ENCODE data around the gene DDOST. TPM values are rescaled to one million over a fixed set of nuclear protein-coding genes. Genes with fewer than 3 reads are reported as not detected.

DDOST gene
- total RNA-seq, 1 experiment from 2014 or later = 292 TPM

- Mint-ChIP-seq H3K36me3 (ENCODE audit: insufficient read depth, unreplicated experiment) (peaks cover 40% of the 10 kb centered on the region), H3K9me3 (ENCODE audit: unreplicated experiment) (no peaks in the 10 kb centered on the region), H3K27ac (ENCODE audit: low read depth, unreplicated experiment) (peak overlapping the region; percentile 69), H3K27me3 (ENCODE audit: insufficient read depth, unreplicated experiment) (no peaks in the 10 kb centered on the region), H3K4me3 (ENCODE audit: unreplicated experiment) (peak overlapping the region; percentile 96), H3K4me1 (ENCODE audit: insufficient read depth, unreplicated experiment) (peaks cover 26% of the 10 kb centered on the region)
- POLR2A ChIA-PET = interaction anchor here (0.7 to 2.7 kb wide), 12 partner anchors 13 to 962 kb away, joined by 3 to 21 read pairs (median 4); partner anchors contain the start of genes HP1BP3 and PINK1
- TF ChIP-seq CTCF (IDR thresholded peaks at IDR 0.05; ENCODE audit: unreplicated experiment) = no peak
- no TSS peak for BruUV-seq (replicated peaks)
- intact Hi-C loops (cut with micrococcal nuclease) = no loop called here
- CTCF ChIA-PET = interaction anchor here (0.7 to 1.6 kb wide), 4 partner anchors 19 to 793 kb away, joined by 3 to 6 read pairs (median 4); no protein-coding TSS in a partner anchor
- no peak for DNase-seq (ENCODE audit: unreplicated experiment)
Measured at GRCh38 chr1:20660363-20660762, 806 bp downstream of the DDOST start.

- no peaks in the 10 kb centered on the region for H3K27me3 Mint-ChIP-seq (ENCODE audit: insufficient read depth, unreplicated experiment)
- no peak overlapping the region for H3K4me3 Mint-ChIP-seq (ENCODE audit: unreplicated experiment)
- peaks cover 26% of the 10 kb centered on the region for H3K4me1 Mint-ChIP-seq (ENCODE audit: insufficient read depth, unreplicated experiment)
- TF ChIP-seq CTCF (IDR thresholded peaks at IDR 0.05; ENCODE audit: unreplicated experiment) = no peak
- H3K9me3 Mint-ChIP-seq (ENCODE audit: unreplicated experiment) = no peaks in the 10 kb centered on the region
- no peak for DNase-seq (ENCODE audit: unreplicated experiment)
- ChIA-PET CTCF (no interaction called here), POLR2A (interaction anchor here (0.6 kb wide), 1 partner anchor 1154 kb away, joined by 3 read pairs; no protein-coding TSS in a partner anchor)
- intact Hi-C loops (cut with micrococcal nuclease) = no loop called here
- peaks cover 59% of the 10 kb centered on the region for H3K36me3 Mint-ChIP-seq (ENCODE audit: insufficient read depth, unreplicated experiment)
- no TSS peak for BruUV-seq (replicated peaks)
- H3K27ac Mint-ChIP-seq (ENCODE audit: low read depth, unreplicated experiment) = no peak overlapping the region
Measured at GRCh38 chr1:20658166-20658915, 2.8 kb downstream of the DDOST start.

DNA sequence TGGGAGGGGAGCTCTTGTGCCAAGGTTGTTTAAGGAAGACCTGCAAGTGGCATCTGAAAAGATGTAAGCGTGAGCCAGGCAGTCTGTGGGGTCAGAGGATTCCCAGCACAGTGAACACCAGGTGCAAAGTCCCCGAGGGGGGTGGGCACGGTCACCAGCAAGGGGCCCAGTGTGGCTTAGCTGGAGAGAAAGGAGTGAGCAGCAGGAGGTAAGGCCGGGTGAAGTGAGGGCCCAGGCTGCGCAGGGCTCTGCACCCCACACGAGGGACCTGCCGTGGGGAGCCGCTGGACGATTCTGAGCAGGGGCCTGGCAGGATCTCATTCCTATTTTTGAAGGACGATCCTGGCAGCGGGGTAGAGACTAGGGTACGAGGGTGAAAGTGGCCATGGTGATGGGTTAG is 4.1 kb downstream of the DDOST start:
- Mint-ChIP-seq H3K4me1 (ENCODE audit: insufficient read depth, unreplicated experiment) (peaks cover 17% of the 10 kb centered on the region), H3K36me3 (ENCODE audit: insufficient read depth, unreplicated experiment) (peaks cover 72% of the 10 kb centered on the region), H3K27ac (ENCODE audit: low read depth, unreplicated experiment) (peak overlapping the region; percentile 20), H3K27me3 (ENCODE audit: insufficient read depth, unreplicated experiment) (no peaks in the 10 kb centered on the region), H3K4me3 (ENCODE audit: unreplicated experiment) (no peak overlapping the region), H3K9me3 (ENCODE audit: unreplicated experiment) (no peaks in the 10 kb centered on the region)
- DNase-seq (ENCODE audit: unreplicated experiment) = no peak
- POLR2A ChIA-PET = no interaction called here
- CTCF ChIA-PET = interaction anchor here (0.5 to 0.9 kb wide), 2 partner anchors 82 to 95 kb away, joined by 3 read pairs; no protein-coding TSS in a partner anchor
- no peak for TF ChIP-seq CTCF (IDR thresholded peaks at IDR 0.05; ENCODE audit: unreplicated experiment)
- BruUV-seq (replicated peaks) = no TSS peak
- intact Hi-C loops (cut with micrococcal nuclease) = no loop called here

DNA sequence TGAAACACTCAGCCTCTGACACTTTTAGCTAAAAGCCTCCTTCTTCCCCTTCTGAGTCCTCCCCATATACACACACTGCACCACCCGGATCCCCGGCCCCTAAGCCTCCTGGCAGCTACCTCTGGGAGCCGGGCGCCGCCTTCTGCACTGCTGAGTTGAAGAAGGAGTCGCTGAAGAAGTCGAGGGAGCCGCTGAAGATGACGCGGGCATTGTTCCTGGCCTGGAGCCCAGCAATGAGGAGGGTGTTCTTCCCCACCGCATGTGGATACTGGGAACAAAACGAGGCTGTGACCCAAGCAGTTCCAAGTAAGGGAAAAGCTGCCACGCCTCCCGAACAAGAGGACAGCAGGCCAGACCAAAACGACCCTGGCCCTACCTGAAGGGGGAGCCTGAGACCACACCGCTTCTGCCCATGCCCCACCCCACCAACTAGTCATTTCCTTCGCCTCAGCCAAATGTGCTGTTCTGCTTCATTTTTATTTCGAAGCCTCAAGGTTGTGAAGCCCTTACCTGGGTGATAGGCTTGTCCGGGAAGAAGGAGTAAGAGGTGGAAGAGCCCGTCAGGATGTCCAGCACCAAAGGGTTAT is 7.0 kb downstream of the DDOST start:
- intact Hi-C loops (cut with micrococcal nuclease) = no loop called here
- POLR2A ChIA-PET = interaction anchor here (0.9 kb wide), 1 partner anchor 718 kb away, joined by 3 read pairs; no protein-coding TSS in a partner anchor
- H3K4me3 Mint-ChIP-seq (ENCODE audit: unreplicated experiment) = no peak overlapping the region
- H3K27ac Mint-ChIP-seq (ENCODE audit: low read depth, unreplicated experiment) = no peak overlapping the region
- TF ChIP-seq CTCF (IDR thresholded peaks at IDR 0.05; ENCODE audit: unreplicated experiment) = no peak
- H3K9me3 Mint-ChIP-seq (ENCODE audit: unreplicated experiment) = no peaks in the 10 kb centered on the region
- H3K27me3 Mint-ChIP-seq (ENCODE audit: insufficient read depth, unreplicated experiment) = no peaks in the 10 kb centered on the region
- DNase-seq (ENCODE audit: unreplicated experiment) = no peak
- H3K4me1 Mint-ChIP-seq (ENCODE audit: insufficient read depth, unreplicated experiment) = peaks cover 2% of the 10 kb centered on the region
- BruUV-seq (replicated peaks) = no TSS peak
- CTCF ChIA-PET = interaction anchor here (0.7 kb wide), 1 partner anchor 16 kb away, joined by 3 read pairs; no protein-coding TSS in a partner anchor
- peaks cover 76% of the 10 kb centered on the region for H3K36me3 Mint-ChIP-seq (ENCODE audit: insufficient read depth, unreplicated experiment)

Data from MCF 10A (cell line).